MM.1S (cell line): ENCODE results near the gene RIPPLY2.
"Not testable (repeated sequence)": the region's sequence is repeated elsewhere in the genome, so short reads cannot be mapped to it uniquely, and the experiment has no call there.

Source experiments
- DNase-seq: peaks from one replicate; pipeline ENCODE4 v3.0.0-alpha.2; 2015
- H2AFZ ChIP-seq: fragments of 300-600 bp; sonication (generic); 2 replicates; pipeline ENCODE4 v1.6.0; 2016; ENCODE audit warnings: antibody characterized with exemption, low read length
- H3F3A ChIP-seq: fragments of 300-600 bp; sonication (generic); 2 replicates; pipeline ENCODE4 v1.6.1; 2016; ENCODE audit warnings: mild to moderate bottlenecking, antibody characterized with exemption, low read length, moderate library complexity, mixed read lengths; ENCODE audit not compliant: insufficient read depth
- H3K27ac ChIP-seq: fragments of 300-600 bp; sonication (generic); 2 replicates; pipeline ENCODE4 v1.5.1; 2016; ENCODE audit warnings: mild to moderate bottlenecking, low read length
- H3K27me3 ChIP-seq: fragments of 300-600 bp; sonication (generic); replicated peaks from 2 replicates; pipeline ENCODE4 v1.6.0; 2016; ENCODE audit warnings: low read length; ENCODE audit not compliant: insufficient read depth
- H3K36me3 ChIP-seq: fragments of 300-600 bp; sonication (generic); replicated peaks from 2 replicates; pipeline ENCODE4 v1.6.1; 2016; ENCODE audit warnings: mild to moderate bottlenecking, low read length, mixed read lengths; ENCODE audit not compliant: insufficient read depth
- H3K4me1 ChIP-seq: fragments of 300-600 bp; sonication (generic); 2 replicates; pipeline ENCODE4 v1.6.1; 2016; ENCODE audit warnings: low read length, mixed read lengths
- H3K4me2 ChIP-seq: fragments of 300-600 bp; sonication (generic); 2 replicates; pipeline ENCODE4 v1.6.0; 2016; ENCODE audit warnings: low read depth, low read length
- H3K4me3 ChIP-seq: fragments of 300-600 bp; sonication (generic); 2 replicates; pipeline ENCODE4 v1.5.1; 2016; ENCODE audit warnings: low read length, mixed read lengths
- H3K79me2 ChIP-seq: fragments of 300-600 bp; sonication (generic); 2 replicates; pipeline ENCODE4 v1.6.1; 2016; ENCODE audit warnings: mixed run types, low read length, mixed read lengths
- H3K9ac ChIP-seq: fragments of 300-600 bp; sonication (generic); 2 replicates; pipeline ENCODE4 v1.6.1; 2016; ENCODE audit warnings: low read length, mixed read lengths
- H3K9me2 ChIP-seq: fragments of 300-600 bp; sonication (generic); replicated peaks from 2 replicates; pipeline ENCODE4 v1.6.1; 2016; ENCODE audit warnings: mild to moderate bottlenecking, low read length, mixed read lengths; ENCODE audit not compliant: insufficient read depth
- H3K9me3 ChIP-seq: fragments of 300-600 bp; sonication (generic); replicated peaks from 2 replicates; pipeline ENCODE4 v1.6.1; 2016; ENCODE audit warnings: mild to moderate bottlenecking, low read length, mixed read lengths; ENCODE audit not compliant: insufficient read depth
- H4K20me1 ChIP-seq: fragments of 300-600 bp; sonication (generic); 2 replicates; pipeline ENCODE4 v1.6.1; 2016; ENCODE audit warnings: mild to moderate bottlenecking, low read length, moderate library complexity, mixed read lengths; ENCODE audit not compliant: insufficient read depth
- EZH2 ChIP-seq: fragments of 300-600 bp; sonication (generic); optimal IDR thresholded peaks from 2 replicates; pipeline ENCODE3; 2017; ENCODE audit warnings: low read depth, mild to moderate bottlenecking, antibody characterized with exemption, low read length, mixed read lengths
- EZH2phosphoT487 ChIP-seq: fragments of 300-600 bp; sonication (generic); IDR thresholded peaks from 2 replicates; pipeline ENCODE4 v1.6.1; 2018; ENCODE audit warnings: antibody characterized with exemption, low read length
- TF ChIP-seq, protein P1 (sequence below): fragments of 300-600 bp; sonication (generic); IDR thresholded peaks from 2 replicates; pipeline ENCODE4 v1.5.1; 2016; ENCODE audit warnings: antibody characterized with exemption, low read length, mixed read lengths

Gene RIPPLY2

DNA sequence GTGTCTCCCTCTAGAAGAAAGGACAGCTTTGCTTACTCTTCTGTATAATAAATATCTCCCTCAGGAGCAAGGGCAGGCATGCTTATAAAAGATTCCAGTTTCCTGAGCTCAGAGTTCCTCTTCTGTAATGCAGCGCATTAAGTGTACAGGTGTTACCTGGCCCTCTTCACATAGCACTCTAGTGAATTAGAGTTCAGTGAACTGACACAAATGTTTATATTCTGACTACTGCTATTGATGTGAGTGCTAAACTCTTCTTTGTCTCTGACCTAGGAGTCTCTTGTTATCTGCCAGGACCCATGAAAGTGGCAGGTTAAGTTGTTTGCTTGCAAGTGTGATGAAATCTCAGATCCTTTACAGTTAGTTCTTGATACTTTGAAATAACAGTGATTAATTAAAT, 39.9 kb downstream of the RIPPLY2 start:
- Histone ChIP-seq H3K27ac (no peak overlapping the region), H3K79me2 (peaks cover 83% of the 10 kb centered on the region), H3K36me3 (no peaks in the 10 kb centered on the region), H3K4me3 (no peak overlapping the region), H3F3A (no peaks in the 10 kb centered on the region), H3K9me3 (no peaks in the 10 kb centered on the region), H3K9ac (no peak overlapping the region), H3K4me2 (no peak overlapping the region), H2AFZ (no peak overlapping the region), H3K9me2 (no peaks in the 10 kb centered on the region), H4K20me1 (no peaks in the 10 kb centered on the region; the same call in 1 of the 2 replicates), H3K4me1 (no peaks in the 10 kb centered on the region), H3K27me3 (no peaks in the 10 kb centered on the region)
- TF ChIP-seq EZH2phosphoT487, result no peak
- TF ChIP-seq, protein P1, sequence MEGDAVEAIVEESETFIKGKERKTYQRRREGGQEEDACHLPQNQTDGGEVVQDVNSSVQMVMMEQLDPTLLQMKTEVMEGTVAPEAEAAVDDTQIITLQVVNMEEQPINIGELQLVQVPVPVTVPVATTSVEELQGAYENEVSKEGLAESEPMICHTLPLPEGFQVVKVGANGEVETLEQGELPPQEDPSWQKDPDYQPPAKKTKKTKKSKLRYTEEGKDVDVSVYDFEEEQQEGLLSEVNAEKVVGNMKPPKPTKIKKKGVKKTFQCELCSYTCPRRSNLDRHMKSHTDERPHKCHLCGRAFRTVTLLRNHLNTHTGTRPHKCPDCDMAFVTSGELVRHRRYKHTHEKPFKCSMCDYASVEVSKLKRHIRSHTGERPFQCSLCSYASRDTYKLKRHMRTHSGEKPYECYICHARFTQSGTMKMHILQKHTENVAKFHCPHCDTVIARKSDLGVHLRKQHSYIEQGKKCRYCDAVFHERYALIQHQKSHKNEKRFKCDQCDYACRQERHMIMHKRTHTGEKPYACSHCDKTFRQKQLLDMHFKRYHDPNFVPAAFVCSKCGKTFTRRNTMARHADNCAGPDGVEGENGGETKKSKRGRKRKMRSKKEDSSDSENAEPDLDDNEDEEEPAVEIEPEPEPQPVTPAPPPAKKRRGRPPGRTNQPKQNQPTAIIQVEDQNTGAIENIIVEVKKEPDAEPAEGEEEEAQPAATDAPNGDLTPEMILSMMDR, result no peak
- TF ChIP-seq EZH2, result no peak
- DNase-seq, result no peak

DNA sequence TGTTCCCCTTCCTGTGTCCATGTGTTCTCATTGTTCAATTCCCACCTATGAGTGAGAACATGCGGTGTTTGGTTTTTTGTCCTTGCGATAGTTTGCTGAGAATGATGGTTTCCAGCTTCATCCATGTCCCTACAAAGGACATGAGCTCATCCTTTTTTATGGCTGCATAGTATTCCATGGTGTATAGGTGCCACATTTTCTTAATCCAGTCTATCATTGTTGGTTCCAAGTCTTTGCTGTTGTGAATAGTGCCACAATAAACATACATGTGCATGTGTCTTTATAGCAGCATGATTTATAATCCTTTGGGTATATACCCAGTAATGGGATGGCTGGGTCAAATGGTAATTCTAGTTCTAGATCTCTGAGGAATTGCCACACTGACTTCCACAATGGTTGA, 43.9 kb downstream of the RIPPLY2 start:
- peaks cover 52% of the 10 kb centered on the region for H3K79me2 ChIP-seq
- H3F3A ChIP-seq, H3K4me1 ChIP-seq, H4K20me1 ChIP-seq, H3K4me3 ChIP-seq, H3K4me2 ChIP-seq, H3K9me2 ChIP-seq, H3K9ac ChIP-seq, H3K27ac ChIP-seq, H3K9me3 ChIP-seq, H3K27me3 ChIP-seq, H3K36me3 ChIP-seq, H2AFZ ChIP-seq, DNase-seq: not testable (repeated sequence)

DNA sequence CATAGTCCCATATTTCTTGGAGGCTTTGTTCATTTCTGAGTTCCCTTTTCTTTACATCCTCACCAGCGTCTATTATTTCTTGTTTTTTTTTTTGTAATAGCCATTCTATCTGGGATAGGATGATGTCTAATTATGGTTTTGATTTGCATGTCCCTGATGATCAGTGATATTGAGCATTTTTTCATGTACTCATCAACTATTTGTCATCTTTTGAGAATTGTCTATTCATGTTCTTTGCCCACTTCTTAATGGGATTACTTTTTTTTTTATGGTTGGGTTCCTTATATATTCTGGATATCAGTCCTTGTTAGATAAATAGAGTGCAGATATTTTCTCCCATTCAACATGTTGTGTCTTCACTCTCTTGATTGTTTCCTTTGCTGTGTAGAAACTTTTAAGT, 48.5 kb downstream of the RIPPLY2 start:
- Histone ChIP-seq H3F3A (no peaks in the 10 kb centered on the region), H3K79me2 (peaks cover 55% of the 10 kb centered on the region), H3K4me2 (no peak overlapping the region), H3K4me3 (no peak overlapping the region), H3K9ac (no peak overlapping the region), H3K27me3 (no peaks in the 10 kb centered on the region), H3K9me3 (no peaks in the 10 kb centered on the region), H3K27ac (no peak overlapping the region), H3K9me2 (no peaks in the 10 kb centered on the region), H3K4me1 (no peaks in the 10 kb centered on the region), H2AFZ (no peak overlapping the region), H3K36me3 (no peaks in the 10 kb centered on the region), H4K20me1 (no peaks in the 10 kb centered on the region; the same call in 1 of the 2 replicates)
- no peak for DNase-seq
- TF ChIP-seq EZH2 (no peak), EZH2phosphoT487 (no peak)
- TF ChIP-seq, protein P1, result no peak

DNA sequence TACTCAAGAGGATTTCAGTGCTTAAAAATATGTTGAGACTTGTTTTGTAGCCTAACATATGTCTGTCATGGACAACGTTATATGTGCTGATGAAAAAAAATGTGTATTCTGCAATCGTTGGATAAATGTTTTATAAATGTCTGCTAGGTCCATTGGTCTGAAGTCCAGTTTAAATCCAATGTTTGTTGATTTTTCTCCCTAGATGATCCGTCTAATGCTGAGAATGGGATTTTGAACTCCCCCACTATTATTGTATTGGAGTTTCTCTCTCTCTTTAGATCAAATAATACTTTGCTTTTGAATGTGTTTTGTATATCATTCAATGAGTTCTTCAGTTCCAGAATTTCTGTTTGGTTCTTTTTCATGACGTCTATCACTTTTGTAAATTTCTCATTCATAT, 51.2 kb downstream of the RIPPLY2 start:
- no peak overlapping the region for H2AFZ ChIP-seq
- no peaks in the 10 kb centered on the region for H3K4me1 ChIP-seq
- H3K9ac ChIP-seq, result no peak overlapping the region
- no peaks in the 10 kb centered on the region; the same call in 1 of the 2 replicates for H4K20me1 ChIP-seq
- no peak for DNase-seq
- no peak overlapping the region for H3K27ac ChIP-seq
- no peaks in the 10 kb centered on the region for H3K9me3 ChIP-seq
- H3K36me3 ChIP-seq, result no peaks in the 10 kb centered on the region
- H3F3A ChIP-seq, result no peaks in the 10 kb centered on the region
- H3K27me3 ChIP-seq, result no peaks in the 10 kb centered on the region
- no peaks in the 10 kb centered on the region for H3K9me2 ChIP-seq
- peaks cover 77% of the 10 kb centered on the region for H3K79me2 ChIP-seq
- no peak overlapping the region for H3K4me2 ChIP-seq
- H3K4me3 ChIP-seq, result no peak overlapping the region
- TF ChIP-seq, protein P1, result no peak
- TF ChIP-seq EZH2, result no peak
- TF ChIP-seq EZH2phosphoT487, result no peak
